ENCODE data around the gene STK38. TPM values are rescaled to one million over a fixed set of nuclear protein-coding genes. Genes with fewer than 3 reads are reported as not detected.

Gene STK38
- total RNA-seq, 1 experiment from 2014 or later, result 24.2 TPM

DNA sequence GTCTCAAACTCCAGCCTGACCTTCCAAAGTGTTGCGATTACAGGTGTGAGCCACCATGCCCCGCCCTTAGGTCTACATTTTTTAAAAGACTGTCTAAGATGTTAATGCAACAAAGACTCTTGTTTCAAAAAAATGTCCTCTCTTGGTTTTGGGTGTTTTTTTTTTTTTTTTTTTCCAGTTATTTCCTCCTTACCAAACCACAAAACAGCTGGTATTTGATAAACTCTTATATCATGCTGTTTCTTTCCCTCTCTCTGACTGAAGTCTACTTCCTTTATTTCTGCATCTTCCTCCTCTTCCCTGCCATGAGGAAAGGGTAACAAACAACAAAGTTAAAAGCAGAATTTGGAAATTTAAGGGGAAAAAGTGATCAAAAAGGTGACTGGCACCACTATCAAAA lies 21.2 kb downstream of the STK38 start:
- intact Hi-C loops (cut with micrococcal nuclease; ENCODE audit: unreplicated experiment), result no loop called here
- H3K36me3 ChIP-seq (ENCODE audit: insufficient read depth, low read length, poor library complexity, severe bottlenecking), result peaks cover 26% of the 10 kb centered on the region
- POLR2A ChIA-PET (ENCODE audit: low non-redundant PET), result no interaction called here

GRCh38 chr6:36525346-36525745 lies 21.9 kb downstream of the STK38 start:
- TF ChIP-seq CTCF (conservative IDR thresholded peaks at IDR 0.05; ENCODE audit: low read depth, low read length), result no peak
- TF ChIP-seq EZH2 (IDR thresholded peaks at IDR 0.05; ENCODE audit: borderline replicate concordance, low read depth, low read length, poor library complexity, severe bottlenecking), result no peak
- no peaks in the 10 kb centered on the region for H3K9me3 ChIP-seq (ENCODE audit: low read depth, low read length, poor library complexity, severe bottlenecking)
- no peak for DNase-seq (ENCODE audit: low spot score)
- no peak overlapping the region for H3K4me3 ChIP-seq (ENCODE audit: low read depth, low read length, poor library complexity, severe bottlenecking)
- ChIA-PET POLR2A (ENCODE audit: low non-redundant PET) (no interaction called here), CTCF (no interaction called here)
- intact Hi-C loops (cut with micrococcal nuclease; ENCODE audit: unreplicated experiment), result no loop called here
- H3K4me1 ChIP-seq (ENCODE audit: insufficient read depth, low read length, poor library complexity, severe bottlenecking), result no peaks in the 10 kb centered on the region
- no TSS peak for BruUV-seq (replicated peaks)
- H3K27ac ChIP-seq (ENCODE audit: low read depth, low read length, poor library complexity, severe bottlenecking), result no peak overlapping the region
- H3K36me3 ChIP-seq (ENCODE audit: insufficient read depth, low read length, poor library complexity, severe bottlenecking), result peaks cover 26% of the 10 kb centered on the region
- H3K27me3 ChIP-seq (replicated peaks; ENCODE audit: insufficient read depth, low read depth, low read length, poor library complexity), result no peaks in the 10 kb centered on the region

More for the DNA sequence above, 21.2 kb downstream of the STK38 start:
- no peak for DNase-seq (ENCODE audit: low spot score)
- Histone ChIP-seq H3K27ac (ENCODE audit: low read depth, low read length, poor library complexity, severe bottlenecking) (no peak overlapping the region), H3K9me3 (ENCODE audit: low read depth, low read length, poor library complexity, severe bottlenecking) (no peaks in the 10 kb centered on the region), H3K27me3 (replicated peaks; ENCODE audit: insufficient read depth, low read depth, low read length, poor library complexity) (no peaks in the 10 kb centered on the region), H3K4me3 (ENCODE audit: low read depth, low read length, poor library complexity, severe bottlenecking) (no peak overlapping the region), H3K4me1 (ENCODE audit: insufficient read depth, low read length, poor library complexity, severe bottlenecking) (no peaks in the 10 kb centered on the region)
- no TSS peak for BruUV-seq (replicated peaks)
- CTCF ChIA-PET, result no interaction called here
- TF ChIP-seq EZH2 (IDR thresholded peaks at IDR 0.05; ENCODE audit: borderline replicate concordance, low read depth, low read length, poor library complexity, severe bottlenecking) (no peak), CTCF (conservative IDR thresholded peaks at IDR 0.05; ENCODE audit: low read depth, low read length) (no peak)

GRCh38 chr6:36524871-36525270 lies 22.4 kb downstream of the STK38 start:
- Histone ChIP-seq H3K4me1 (ENCODE audit: insufficient read depth, low read length, poor library complexity, severe bottlenecking) (no peaks in the 10 kb centered on the region), H3K27ac (ENCODE audit: low read depth, low read length, poor library complexity, severe bottlenecking) (no peak overlapping the region), H3K27me3 (replicated peaks; ENCODE audit: insufficient read depth, low read depth, low read length, poor library complexity) (no peaks in the 10 kb centered on the region), H3K4me3 (ENCODE audit: low read depth, low read length, poor library complexity, severe bottlenecking) (no peak overlapping the region), H3K36me3 (ENCODE audit: insufficient read depth, low read length, poor library complexity, severe bottlenecking) (peaks cover 26% of the 10 kb centered on the region), H3K9me3 (ENCODE audit: low read depth, low read length, poor library complexity, severe bottlenecking) (no peaks in the 10 kb centered on the region)
- no peak for DNase-seq (ENCODE audit: low spot score)
- ChIA-PET POLR2A (ENCODE audit: low non-redundant PET) (no interaction called here), CTCF (no interaction called here)
- intact Hi-C loops (cut with micrococcal nuclease; ENCODE audit: unreplicated experiment), result no loop called here
- BruUV-seq (replicated peaks), result no TSS peak
- TF ChIP-seq EZH2 (IDR thresholded peaks at IDR 0.05; ENCODE audit: borderline replicate concordance, low read depth, low read length, poor library complexity, severe bottlenecking) (no peak), CTCF (conservative IDR thresholded peaks at IDR 0.05; ENCODE audit: low read depth, low read length) (no peak)

All from A673 (cell line).